K562 (cell line): ENCODE results near the gene ATM. TPM values are rescaled to one million over a fixed set of nuclear protein-coding genes. Genes with fewer than 3 reads are reported as not detected.

Experiments
- ARID2 ChIP-seq: fragments of 450-650 bp; IDR thresholded peaks from 2 replicates; pipeline ENCODE4 v1.6.1; 2017; ENCODE audit warnings: antibody characterized with exemption, mild to moderate bottlenecking
- ATF3 ChIP-seq, 2 experiments: fragments of 450-650 bp in 1 of 2; sonication (generic) in 1 of 2; formaldehyde crosslinking in 1 of 2; IDR thresholded peaks in 1 of 2; conservative IDR thresholded peaks in 1 of 2; 2 replicates each; pipeline versions ENCODE4 v1.6.1 to v1.8.1; 2016 to 2023; ENCODE audit warnings: mild to moderate bottlenecking in 2 of 2, moderate library complexity in 2 of 2, inconsistent platforms in 1 of 2, missing genetic modification reagents in 1 of 2
- CREM ChIP-seq: IDR thresholded peaks from 2 replicates; pipeline ENCODE4 v1.6.1; 2014; ENCODE audit warnings: antibody characterized with exemption, low read depth
- DDX20 ChIP-seq: fragments of 450-650 bp; IDR thresholded peaks from 2 replicates; pipeline ENCODE4 v1.6.1; 2016; ENCODE audit warnings: missing genetic modification characterization, low read depth, mild to moderate bottlenecking, missing compliant biosample characterization, moderate library complexity
- ERF ChIP-seq: fragments of 450-650 bp; formaldehyde crosslinking; IDR thresholded peaks from 2 replicates; pipeline ENCODE4 v1.4.0; 2020; ENCODE audit warnings: mild to moderate bottlenecking, mixed read lengths
- HDAC1 ChIP-seq, 2 experiments: fragments of 450-650 bp; IDR thresholded peaks; 2 replicates each; pipeline ENCODE4 v1.6.1; 2016 to 2017; ENCODE audit warnings: inconsistent platforms in 1 of 2, mild to moderate bottlenecking in 1 of 2, moderate library complexity in 1 of 2
- HES1 ChIP-seq: fragments of 450-650 bp; IDR thresholded peaks from 2 replicates; pipeline ENCODE4 v1.6.1; 2016; ENCODE audit warnings: low read depth, mild to moderate bottlenecking, moderate library complexity
- HMBOX1 ChIP-seq: sonication (generic); IDR thresholded peaks from 2 replicates; pipeline ENCODE4 v1.6.1; 2016
- JUN ChIP-seq, 2 experiments: sonication (generic) in 1 of 2; formaldehyde crosslinking in 1 of 2; IDR thresholded peaks; 2 replicates each; pipeline versions ENCODE4 v1.6.1 to v1.8.0; 2012 to 2022; ENCODE audit warnings: borderline replicate concordance in 2 of 2, mild to moderate bottlenecking in 2 of 2, improper control_type of control experiment in 1 of 2, low read depth in 1 of 2, low read length in 1 of 2, missing genetic modification reagents in 1 of 2
- KDM4B ChIP-seq, 2 experiments: fragments of 450-650 bp in 1 of 2; sonication (generic) in 1 of 2; IDR thresholded peaks; 2 replicates each; pipeline ENCODE4 v1.6.1; 2016 to 2017; ENCODE audit warnings: borderline replicate concordance in 2 of 2, antibody characterized with exemption in 1 of 2, low read depth in 1 of 2, mild to moderate bottlenecking in 1 of 2
- MAFG ChIP-seq: fragments of 450-650 bp; conservative IDR thresholded peaks from 2 replicates; pipeline ENCODE4 v1.6.1; 2016; ENCODE audit warnings: missing genetic modification characterization, missing compliant biosample characterization
- NR2C2 ChIP-seq, 2 experiments: fragments of 200-800 bp in 1 of 2; sonication (Bioruptor generic) in 1 of 2; sonication (generic) in 1 of 2; formaldehyde crosslinking in 1 of 2; IDR thresholded peaks; 2 replicates each; pipeline versions ENCODE4 v1.6.1 to v1.8.0; 2016 to 2022; ENCODE audit warnings: mild to moderate bottlenecking in 1 of 2, missing compliant biosample characterization in 1 of 2, missing genetic modification characterization in 1 of 2, missing genetic modification reagents in 1 of 2
- PBX2 ChIP-seq, 2 experiments: IDR thresholded peaks in 1 of 2; conservative IDR thresholded peaks in 1 of 2; 2 replicates each; pipeline ENCODE4 v1.6.1; 2016; ENCODE audit warnings: low read depth in 2 of 2, mild to moderate bottlenecking in 1 of 2, missing compliant biosample characterization in 1 of 2, missing genetic modification characterization in 1 of 2, moderate library complexity in 1 of 2
- RBM22 ChIP-seq: fragments of 200-400 bp; formaldehyde crosslinking; IDR thresholded peaks from 2 replicates; pipeline ENCODE4 v1.6.1; 2018; ENCODE audit warnings: low read length, low read depth; ENCODE audit not compliant: poor library complexity, severe bottlenecking
- SOX6 ChIP-seq: fragments of 450-650 bp; IDR thresholded peaks from 2 replicates; pipeline ENCODE4 v1.6.1; 2014; ENCODE audit warnings: mild to moderate bottlenecking
- TAF9B ChIP-seq: fragments of 450-650 bp; IDR thresholded peaks from 2 replicates; pipeline ENCODE4 v1.6.1; 2018; ENCODE audit warnings: mild to moderate bottlenecking; ENCODE audit not compliant: partially characterized antibody
- THRAP3 ChIP-seq: fragments of 450-650 bp; IDR thresholded peaks from 2 replicates; pipeline ENCODE4 v1.6.1; 2016; ENCODE audit warnings: mild to moderate bottlenecking, inconsistent platforms, borderline replicate concordance
- ZNF184 ChIP-seq: sonication (generic); formaldehyde crosslinking; IDR thresholded peaks from 2 replicates; pipeline ENCODE4 v1.5.0; 2020; ENCODE audit warnings: missing genetic modification reagents
- ZNF444 ChIP-seq: fragments of 250-450 bp; sonication (Bioruptor Pico); IDR thresholded peaks from 2 replicates; pipeline ENCODE4 v1.4.0; 2020; ENCODE audit warnings: mild to moderate bottlenecking, moderate library complexity
- polyA plus RNA-seq, 8 experiments: library from polyadenylated mRNA; depleted of rRNA in 4 of 8; stranded (reverse) in 5 of 8; unstranded in 3 of 8; fragments of >200 nt; fragmentation: Nextera tagmentation in 2 of 8; fragmentation: Illumina TruSeq in 1 of 8; extraction: Ambion mirVana in 2 of 8; extraction: Trizol in 1 of 8; gene quantifications; 2 replicates each; pipeline versions ENCODE4 v1.2.1 to v1.2.3, GENCODE V29; 2011 to 2014; ENCODE audit warnings: inconsistent platforms in 1 of 8, missing spikeins in 1 of 8
- total RNA-seq, 7 experiments: library from RNA; depleted of rRNA in 6 of 7; stranded (reverse); fragments of >200 nt in 6 of 7; fragmentation: Illumina TruSeq in 2 of 7; extraction: Trizol in 2 of 7; gene quantifications; 2 replicates each; pipeline versions ENCODE4 v1.2.1 to v1.2.3, GENCODE V29; 2011 to 2021; ENCODE audit warnings: low replicate concordance in 1 of 7

Gene ATM
- total and polyA plus RNA-seq, 9 of the 15 experiments (the other 6 are each of a cell fraction or from before 2014, with no cell fraction given): 8.3 to 46.8 (median 26.2) TPM

GRCh38 chr11:108199446-108200321 lies 23.2 kb upstream of the ATM start (continued):
- TF ChIP-seq NR2C2 (CRISPR knock-in tag; IDR thresholded peaks at IDR 0.05): no peak
- TF ChIP-seq NR2C2 (tag; IDR thresholded peaks at IDR 0.05): peak; percentile 37; the same call in 1 of the 2 replicates
- TF ChIP-seq HDAC1 (IDR thresholded peaks at IDR 0.05): peak in 1 of 2 experiments; percentile 58; a peak in 1 of 4 replicates
- no peak for TF ChIP-seq THRAP3
- TF ChIP-seq ZNF444 (CRISPR knock-in tag): no peak
- TF ChIP-seq TAF9B: no peak
- TF ChIP-seq ATF3 (IDR thresholded peaks at IDR 0.05): peak; percentile 54; the same call in 1 of the 2 replicates
- TF ChIP-seq ATF3 (CRISPR knock-in tag; conservative IDR thresholded peaks at IDR 0.05): no peak
- peak; percentile 70; the same call in 1 of the 2 replicates for TF ChIP-seq HMBOX1
- TF ChIP-seq PBX2 (CRISPR knock-in tag; IDR thresholded peaks at IDR 0.05; ENCODE audit: low read depth): no peak
- no peak for TF ChIP-seq PBX2 (tag; conservative IDR thresholded peaks at IDR 0.05; ENCODE audit: low read depth)
- TF ChIP-seq KDM4B (IDR thresholded peaks at IDR 0.05; ENCODE audit: borderline replicate concordance in 2 of 2, low read depth in 1 of 2): no peak
- TF ChIP-seq RBM22: no peak
- TF ChIP-seq ARID2: peak; percentile 6; the same call in 1 of the 2 replicates
- TF ChIP-seq MAFG: peak; percentile 99
- no peak for TF ChIP-seq ZNF184 (CRISPR knock-in tag)
- 0 out of 2 replicates have a peak, but pooled peaks have one; percentile 9 for TF ChIP-seq JUN (IDR thresholded peaks at IDR 0.05; ENCODE audit: borderline replicate concordance, low read depth, low read length)
- no peak for TF ChIP-seq JUN (CRISPR knock-in tag; IDR thresholded peaks at IDR 0.05; ENCODE audit: borderline replicate concordance)
- TF ChIP-seq ERF (CRISPR knock-in tag): no peak
- TF ChIP-seq DDX20 (tag): no peak
- 0 out of 2 replicates have a peak, but pooled peaks have one; percentile 33 for TF ChIP-seq HES1
- TF ChIP-seq CREM: 0 out of 2 replicates have a peak, but pooled peaks have one; percentile 25
- peak; percentile 53; the same call in 1 of the 2 replicates for TF ChIP-seq SOX6
